ENCODE results near the gene SENP6. TPM values are rescaled to one million over a fixed set of nuclear protein-coding genes. Genes with fewer than 3 reads are reported as not detected.

Gene SENP6
- total RNA-seq, 2 donors from 2014 or later: 99.4 to 99.7 TPM

Other genes starting within 250 kb of the SENP6 start
- under 1 TPM in 1 of 2 donors, not detected in 1; 0.05 TPM for gene FILIP1, start 108.1 kb upstream of the SENP6 start, total RNA-seq
- gene MYO6, start 147.4 kb downstream of the SENP6 start, total RNA-seq: 1 to 10 TPM; 5.8 to 6.6 TPM